Measurements from ENCODE around the gene FHIP1B.

Gene FHIP1B

GRCh38 chr11:6225024-6225423, 9.4 kb downstream of the FHIP1B start:
- Histone ChIP-seq H3K27ac (no peak overlapping the region), H3K4me3 (no peak overlapping the region), H4K20me1 (peaks cover 58% of the 10 kb centered on the region), H3K9me3 (no peaks in the 10 kb centered on the region), H3K27me3 (no peaks in the 10 kb centered on the region), H3K4me2 (no peak overlapping the region), H3K36me3 (peaks cover 46% of the 10 kb centered on the region), H3K9ac (no peak overlapping the region), H3K4me1 (peaks cover 6% of the 10 kb centered on the region; the same call in 1 of the 2 replicates)
- TF ChIP-seq Cebpa-rat (IDR thresholded peaks at IDR 0.05) = no peak

- TF ChIP-seq Cebpa-rat (IDR thresholded peaks at IDR 0.05) = no peak
- no peak overlapping the region for H3K27ac ChIP-seq
- peaks cover 12% of the 10 kb centered on the region for H3K4me1 ChIP-seq
- peaks cover 52% of the 10 kb centered on the region for H4K20me1 ChIP-seq
- no peak overlapping the region for H3K4me2 ChIP-seq
- peaks cover 48% of the 10 kb centered on the region for H3K36me3 ChIP-seq
- H3K4me3 ChIP-seq = no peak overlapping the region
- no peak overlapping the region for H3K9ac ChIP-seq
- H3K27me3 ChIP-seq = no peaks in the 10 kb centered on the region
- no peaks in the 10 kb centered on the region for H3K9me3 ChIP-seq
Observed at GRCh38 chr11:6224421-6224820, 10.0 kb downstream of the FHIP1B start.

GRCh38 chr11:6223854-6224253, 10.6 kb downstream of the FHIP1B start:
- Histone ChIP-seq H3K4me1 (peaks cover 15% of the 10 kb centered on the region), H3K4me2 (no peak overlapping the region), H3K36me3 (peaks cover 51% of the 10 kb centered on the region), H3K27me3 (no peaks in the 10 kb centered on the region), H3K4me3 (no peak overlapping the region), H4K20me1 (peaks cover 49% of the 10 kb centered on the region; the same call in 1 of the 2 replicates), H3K27ac (no peak overlapping the region), H3K9me3 (no peaks in the 10 kb centered on the region), H3K9ac (no peak overlapping the region)
- TF ChIP-seq Cebpa-rat (IDR thresholded peaks at IDR 0.05) = no peak

GRCh38 chr11:6219359-6219758, 15.1 kb downstream of the FHIP1B start:
- no peak overlapping the region for H3K9ac ChIP-seq
- no peaks in the 10 kb centered on the region for H3K27me3 ChIP-seq
- no peak for TF ChIP-seq Cebpa-rat (IDR thresholded peaks at IDR 0.05)
- no peaks in the 10 kb centered on the region for H3K9me3 ChIP-seq
- 0 out of 2 replicates have a peak overlapping the region, but pooled peaks have one; percentile 18 for H3K4me2 ChIP-seq
- peaks cover 92% of the 10 kb centered on the region for H3K36me3 ChIP-seq
- peaks cover 10% of the 10 kb centered on the region; the same call in 1 of the 2 replicates for H3K4me1 ChIP-seq
- 0 out of 2 replicates have a peak, but pooled peaks cover 10% of the 10 kb centered on the region for H4K20me1 ChIP-seq
- H3K4me3 ChIP-seq = no peak overlapping the region
- H3K27ac ChIP-seq = no peak overlapping the region

GRCh38 chr11:6217722-6218121, 16.7 kb downstream of the FHIP1B start:
- H3K36me3 ChIP-seq = peaks cover 92% of the 10 kb centered on the region
- H3K27ac ChIP-seq = no peak overlapping the region
- H3K4me2 ChIP-seq = no peak overlapping the region
- H3K9ac ChIP-seq = no peak overlapping the region
- no peaks in the 10 kb centered on the region for H3K9me3 ChIP-seq
- peaks cover 10% of the 10 kb centered on the region; the same call in 1 of the 2 replicates for H3K4me1 ChIP-seq
- no peak overlapping the region for H3K4me3 ChIP-seq
- no peaks in the 10 kb centered on the region for H3K27me3 ChIP-seq
- H4K20me1 ChIP-seq = no peaks in the 10 kb centered on the region
- no peak for TF ChIP-seq Cebpa-rat (IDR thresholded peaks at IDR 0.05)

- no peak for TF ChIP-seq Cebpa-rat (IDR thresholded peaks at IDR 0.05)
- peaks cover 10% of the 10 kb centered on the region; the same call in 1 of the 2 replicates for H3K4me1 ChIP-seq
- H3K4me2 ChIP-seq = no peak overlapping the region
- no peaks in the 10 kb centered on the region for H3K9me3 ChIP-seq
- no peak overlapping the region for H3K9ac ChIP-seq
- H3K27ac ChIP-seq = no peak overlapping the region
- no peak overlapping the region for H3K4me3 ChIP-seq
- no peaks in the 10 kb centered on the region for H4K20me1 ChIP-seq
- peaks cover 92% of the 10 kb centered on the region for H3K36me3 ChIP-seq
- H3K27me3 ChIP-seq = no peaks in the 10 kb centered on the region
Observed at GRCh38 chr11:6216501-6216900, 17.9 kb downstream of the FHIP1B start.

GRCh38 chr11:6214530-6214929, 19.9 kb downstream of the FHIP1B start:
- H3K9me3 ChIP-seq = no peaks in the 10 kb centered on the region
- TF ChIP-seq Cebpa-rat (IDR thresholded peaks at IDR 0.05) = no peak
- no peak overlapping the region for H3K4me2 ChIP-seq
- H3K36me3 ChIP-seq = peaks cover 99% of the 10 kb centered on the region
- no peak overlapping the region for H3K9ac ChIP-seq
- H3K4me3 ChIP-seq = no peak overlapping the region
- no peaks in the 10 kb centered on the region for H3K27me3 ChIP-seq
- H3K27ac ChIP-seq = no peak overlapping the region
- peaks cover 4% of the 10 kb centered on the region; the same call in 1 of the 2 replicates for H3K4me1 ChIP-seq
- H4K20me1 ChIP-seq = no peaks in the 10 kb centered on the region

GRCh38 chr11:6210274-6210955, 24.0 kb downstream of the FHIP1B start:
- H3K4me1 ChIP-seq = no peaks in the 10 kb centered on the region
- H3K9ac ChIP-seq = no peak overlapping the region
- no peak overlapping the region for H3K4me3 ChIP-seq
- H3K9me3 ChIP-seq = no peaks in the 10 kb centered on the region
- H4K20me1 ChIP-seq = no peaks in the 10 kb centered on the region
- no peaks in the 10 kb centered on the region for H3K27me3 ChIP-seq
- no peak overlapping the region for H3K4me2 ChIP-seq
- no peak overlapping the region for H3K27ac ChIP-seq
- no peak for TF ChIP-seq Cebpa-rat (IDR thresholded peaks at IDR 0.05)
- peaks cover 99% of the 10 kb centered on the region for H3K36me3 ChIP-seq

GRCh38 chr11:6209801-6210200, 24.6 kb downstream of the FHIP1B start:
- no peak overlapping the region for H3K27ac ChIP-seq
- no peak overlapping the region for H3K9ac ChIP-seq
- no peaks in the 10 kb centered on the region for H4K20me1 ChIP-seq
- H3K4me3 ChIP-seq = no peak overlapping the region
- H3K27me3 ChIP-seq = no peaks in the 10 kb centered on the region
- H3K4me1 ChIP-seq = no peaks in the 10 kb centered on the region
- no peaks in the 10 kb centered on the region for H3K9me3 ChIP-seq
- peaks cover 97% of the 10 kb centered on the region for H3K36me3 ChIP-seq
- no peak overlapping the region for H3K4me2 ChIP-seq
- no peak for TF ChIP-seq Cebpa-rat (IDR thresholded peaks at IDR 0.05)

GRCh38 chr11:6206456-6207180, 27.8 kb downstream of the FHIP1B start:
- H4K20me1 ChIP-seq = no peaks in the 10 kb centered on the region
- no peak overlapping the region for H3K4me2 ChIP-seq
- H3K9ac ChIP-seq = no peak overlapping the region
- H3K27ac ChIP-seq = no peak overlapping the region
- peaks cover 65% of the 10 kb centered on the region for H3K36me3 ChIP-seq
- no peak for TF ChIP-seq Cebpa-rat (IDR thresholded peaks at IDR 0.05)
- peaks cover 10% of the 10 kb centered on the region for H3K4me1 ChIP-seq
- H3K9me3 ChIP-seq = no peaks in the 10 kb centered on the region
- H3K27me3 ChIP-seq = no peaks in the 10 kb centered on the region
- no peak overlapping the region for H3K4me3 ChIP-seq

Measured in BLaER1 (cell line).